GM21528 (cell line): ENCODE data around the gene CLDND2.

ENCODE experiments used
- ATAC-seq: cut with Tn5 transposase; IDR thresholded peaks from one replicate; pipeline ENCODE4 v1.9.1; 2021; ENCODE audit warnings: mild to moderate bottlenecking, moderate library complexity; ENCODE audit not compliant: unreplicated experiment, low FRiP score

CLDND2 gene

GRCh38 chr19:51337141-51337860, 31.5 kb downstream of the CLDND2 start:
- ATAC-seq, result no peak

- ATAC-seq, result no peak
Measured at GRCh38 chr19:51333836-51334460, 34.9 kb downstream of the CLDND2 start.

GRCh38 chr19:51331716-51332115, 37.1 kb downstream of the CLDND2 start:
- no peak for ATAC-seq

- no peak for ATAC-seq
Measured at GRCh38 chr19:51331193-51331592, 37.6 kb downstream of the CLDND2 start.

GRCh38 chr19:51330366-51330765, 38.4 kb downstream of the CLDND2 start:
- ATAC-seq, result no peak

- ATAC-seq, result no peak
Measured at GRCh38 chr19:51329411-51329810, 39.4 kb downstream of the CLDND2 start.

GRCh38 chr19:51327066-51328001, 41.5 kb downstream of the CLDND2 start:
- no peak for ATAC-seq

GRCh38 chr19:51326216-51327065, 42.4 kb downstream of the CLDND2 start:
- ATAC-seq, result no peak

- no peak for ATAC-seq
Measured at GRCh38 chr19:51325161-51325976, 43.4 kb downstream of the CLDND2 start.

GRCh38 chr19:51324167-51324481, 44.7 kb downstream of the CLDND2 start:
- ATAC-seq, result no peak

- no peak for ATAC-seq
Measured at GRCh38 chr19:51323481-51324166, 45.2 kb downstream of the CLDND2 start.

GRCh38 chr19:51321799-51322198, 47.0 kb downstream of the CLDND2 start:
- no peak for ATAC-seq

- no peak for ATAC-seq
Measured at GRCh38 chr19:51320280-51320657, 48.5 kb downstream of the CLDND2 start.

GRCh38 chr19:51319649-51320279, 49.0 kb downstream of the CLDND2 start:
- ATAC-seq, result no peak

- ATAC-seq, result no peak
Measured at GRCh38 chr19:51318687-51319648, 49.8 kb downstream of the CLDND2 start.

GRCh38 chr19:51317968-51318367, 50.8 kb downstream of the CLDND2 start:
- no peak for ATAC-seq

GRCh38 chr19:51317376-51317775, 51.4 kb downstream of the CLDND2 start:
- ATAC-seq, result no peak
